GM12891 (cell line): ENCODE results near the gene KIF13A.

Experiments
- POLR2A ChIP-seq: IDR thresholded peaks from 2 replicates; pipeline ENCODE4 v1.6.1; 2011; ENCODE audit warnings: low read depth, low read length, control low read depth
- POLR2AphosphoS5 ChIP-seq: IDR thresholded peaks from 2 replicates; pipeline ENCODE4 v1.6.1; 2011; ENCODE audit warnings: low read depth, low read length, control low read depth
- SPI1 ChIP-seq: IDR thresholded peaks from 2 replicates; pipeline ENCODE4 v1.6.1; 2011; ENCODE audit warnings: low read depth, low read length, control low read depth
- TAF1 ChIP-seq: IDR thresholded peaks from 2 replicates; pipeline ENCODE4 v1.6.1; 2011; ENCODE audit warnings: low read depth, low read length, control low read depth

GRCh38 chr6:17968876-17969275, 18.6 kb downstream of the KIF13A start:
- TF ChIP-seq SPI1 = no peak
- no peak for TF ChIP-seq POLR2A
- TF ChIP-seq TAF1 = no peak
- TF ChIP-seq POLR2AphosphoS5 = no peak
